Neural progenitor cell (in vitro differentiated cells): Measurements from ENCODE around the gene NCOR2. TPM values are rescaled to one million over a fixed set of nuclear protein-coding genes. Genes with fewer than 3 reads are reported as not detected.

ENCODE experiments used
- DNase-seq: peaks from one replicate; pipeline ENCODE4 v3.0.0-alpha.2; 2016; ENCODE audit warnings: low spot score
- H2AFZ ChIP-seq: fragments of 200-600 bp; sonication (generic); replicated peaks from 2 replicates; pipeline ENCODE4 v1.6.1; 2016; ENCODE audit warnings: antibody characterized with exemption
- H3F3A ChIP-seq: fragments of 200-600 bp; sonication (generic); 2 replicates; pipeline ENCODE4 v1.6.1; 2016; ENCODE audit warnings: antibody characterized with exemption, low read depth
- H3K27ac ChIP-seq: fragments of 200-600 bp; sonication (generic); 2 replicates; pipeline ENCODE4 v1.5.1; 2016; ENCODE audit warnings: mild to moderate bottlenecking
- H3K27me3 ChIP-seq: fragments of 200-600 bp; sonication (generic); 2 replicates; pipeline ENCODE4 v1.6.1; 2016; ENCODE audit warnings: mild to moderate bottlenecking, moderate library complexity
- H3K36me3 ChIP-seq: fragments of 200-600 bp; sonication (generic); 2 replicates; pipeline ENCODE4 v1.5.1; 2016
- H3K4me1 ChIP-seq: fragments of 200-600 bp; sonication (generic); 2 replicates; pipeline ENCODE4 v1.6.1; 2016; ENCODE audit warnings: mixed run types
- H3K4me2 ChIP-seq: fragments of 200-600 bp; sonication (generic); 2 replicates; pipeline ENCODE4 v1.6.1; 2016
- H3K4me3 ChIP-seq: fragments of 200-600 bp; sonication (generic); 2 replicates; pipeline ENCODE4 v1.5.1; 2016
- H3K79me2 ChIP-seq: fragments of 200-600 bp; sonication (generic); 2 replicates; pipeline ENCODE4 v1.6.1; 2016; ENCODE audit warnings: low read depth
- H3K9ac ChIP-seq: fragments of 200-600 bp; sonication (generic); 2 replicates; pipeline ENCODE4 v1.6.1; 2016
- H3K9me3 ChIP-seq: fragments of 200-600 bp; sonication (generic); 2 replicates; pipeline ENCODE4 v1.5.1; 2016; ENCODE audit warnings: low read depth
- H4K20me1 ChIP-seq: fragments of 200-600 bp; sonication (generic); 2 replicates; pipeline ENCODE4 v1.6.1; 2016; ENCODE audit warnings: low read depth
- H3K27ac Mint-ChIP-seq: 3 replicates; pipeline ENCODE4 v1.8.0; 2021; ENCODE audit warnings: mixed read lengths
- H3K27me3 Mint-ChIP-seq: 2 replicates; pipeline ENCODE4 v1.8.0; 2022; ENCODE audit warnings: low read depth, mild to moderate bottlenecking, inconsistent platforms, moderate library complexity, mixed read lengths; ENCODE audit not compliant: insufficient read depth
- H3K36me3 Mint-ChIP-seq: 3 replicates; pipeline ENCODE4 v1.8.0; 2021; ENCODE audit warnings: mixed read lengths
- H3K4me1 Mint-ChIP-seq: 3 replicates; pipeline ENCODE4 v1.8.0; 2021; ENCODE audit warnings: mixed read lengths
- H3K4me3 Mint-ChIP-seq: 3 replicates; pipeline ENCODE4 v1.8.0; 2021; ENCODE audit warnings: mild to moderate bottlenecking, moderate library complexity, mixed read lengths
- H3K9me3 Mint-ChIP-seq: 3 replicates; pipeline ENCODE4 v1.8.0; 2020; ENCODE audit warnings: mixed read lengths
- EZH2 ChIP-seq: fragments of 200-600 bp; sonication (generic); IDR thresholded peaks from 2 replicates; pipeline ENCODE4 v1.6.1; 2017; ENCODE audit warnings: antibody characterized with exemption, mild to moderate bottlenecking, moderate library complexity
- EZH2phosphoT487 ChIP-seq: fragments of 200-600 bp; sonication (generic); IDR thresholded peaks from 2 replicates; pipeline ENCODE4 v1.6.1; 2017; ENCODE audit warnings: antibody characterized with exemption
- total RNA-seq: library from RNA; depleted of rRNA; stranded (reverse); fragments of >200 nt; gene quantifications from 2 replicates; pipeline ENCODE4 v1.2.3, GENCODE V29; 2015; ENCODE audit warnings: low replicate concordance
- TF ChIP-seq, protein P1 (sequence below): fragments of 200-600 bp; sonication (generic); IDR thresholded peaks from 2 replicates; pipeline ENCODE4 v1.5.1; 2017; ENCODE audit warnings: antibody characterized with exemption, mild to moderate bottlenecking

The NCOR2 gene
- total RNA-seq, 1 donor from 2014 or later: 14.3 TPM

DNA sequence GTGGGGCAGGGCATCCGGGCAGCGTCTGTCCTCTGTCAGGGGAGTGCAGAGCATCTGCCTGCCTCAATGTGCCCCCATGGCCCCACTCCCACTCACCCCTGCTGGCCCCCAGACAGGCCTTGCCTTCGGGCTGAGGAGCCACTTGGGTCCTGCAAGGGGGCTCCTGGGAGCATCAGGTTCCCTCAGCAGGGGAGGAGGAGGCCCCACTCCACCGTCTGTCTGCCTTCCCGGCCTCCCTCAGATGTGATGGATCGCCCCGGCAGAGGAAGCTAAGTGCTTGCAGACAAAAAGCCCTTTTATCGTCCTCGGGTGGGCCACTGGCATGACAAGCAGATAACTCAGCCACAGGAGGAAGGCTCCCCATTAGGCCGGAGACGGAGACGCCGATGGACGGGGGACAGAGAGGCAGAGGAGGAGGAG lies 35.1 kb downstream of the NCOR2 start:
- Histone ChIP-seq H3K27me3 (no peaks in the 10 kb centered on the region), H3K4me1 (peaks cover 20% of the 10 kb centered on the region)
- peaks cover 59% of the 10 kb centered on the region for H3K4me1 Mint-ChIP-seq

DNA sequence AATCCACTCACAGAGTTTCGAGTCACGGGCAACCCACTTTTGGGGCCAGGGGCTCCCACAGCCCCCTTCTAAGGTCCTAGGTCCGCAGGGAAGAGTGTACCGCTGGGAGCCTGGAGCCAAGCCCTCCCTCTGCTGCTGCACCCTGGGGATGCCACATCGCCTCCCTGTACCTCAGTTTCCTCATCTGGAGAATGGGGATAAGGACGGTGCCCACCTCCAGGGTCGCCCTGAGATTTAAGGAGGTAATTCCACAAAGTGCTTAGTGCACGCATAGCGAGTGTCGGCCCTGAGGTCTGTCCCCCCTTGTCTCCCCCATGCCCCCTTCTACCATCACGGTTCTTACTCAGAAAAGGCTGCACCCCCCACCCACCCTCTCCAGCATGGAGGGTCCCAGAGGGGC lies 35.5 kb downstream of the NCOR2 start:
- H3K27ac ChIP-seq: no peak overlapping the region
- DNase-seq: no peak
- Mint-ChIP-seq H3K36me3 (peaks cover 7% of the 10 kb centered on the region), H3K9me3 (peaks cover 5% of the 10 kb centered on the region), H3K27me3 (peaks cover 2% of the 10 kb centered on the region), H3K4me1 (peaks cover 54% of the 10 kb centered on the region), H3K4me3 (no peak overlapping the region), H3K27ac (no peak overlapping the region)
- H3F3A ChIP-seq: peaks cover 5% of the 10 kb centered on the region
- H4K20me1 ChIP-seq: peaks cover 55% of the 10 kb centered on the region
- H3K27me3 ChIP-seq: no peaks in the 10 kb centered on the region
- H3K79me2 ChIP-seq: peaks cover 88% of the 10 kb centered on the region
- no peak overlapping the region for H3K4me3 ChIP-seq
- TF ChIP-seq, protein P1, sequence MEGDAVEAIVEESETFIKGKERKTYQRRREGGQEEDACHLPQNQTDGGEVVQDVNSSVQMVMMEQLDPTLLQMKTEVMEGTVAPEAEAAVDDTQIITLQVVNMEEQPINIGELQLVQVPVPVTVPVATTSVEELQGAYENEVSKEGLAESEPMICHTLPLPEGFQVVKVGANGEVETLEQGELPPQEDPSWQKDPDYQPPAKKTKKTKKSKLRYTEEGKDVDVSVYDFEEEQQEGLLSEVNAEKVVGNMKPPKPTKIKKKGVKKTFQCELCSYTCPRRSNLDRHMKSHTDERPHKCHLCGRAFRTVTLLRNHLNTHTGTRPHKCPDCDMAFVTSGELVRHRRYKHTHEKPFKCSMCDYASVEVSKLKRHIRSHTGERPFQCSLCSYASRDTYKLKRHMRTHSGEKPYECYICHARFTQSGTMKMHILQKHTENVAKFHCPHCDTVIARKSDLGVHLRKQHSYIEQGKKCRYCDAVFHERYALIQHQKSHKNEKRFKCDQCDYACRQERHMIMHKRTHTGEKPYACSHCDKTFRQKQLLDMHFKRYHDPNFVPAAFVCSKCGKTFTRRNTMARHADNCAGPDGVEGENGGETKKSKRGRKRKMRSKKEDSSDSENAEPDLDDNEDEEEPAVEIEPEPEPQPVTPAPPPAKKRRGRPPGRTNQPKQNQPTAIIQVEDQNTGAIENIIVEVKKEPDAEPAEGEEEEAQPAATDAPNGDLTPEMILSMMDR: no peak
- no peak for TF ChIP-seq EZH2
- TF ChIP-seq EZH2phosphoT487: no peak
- no peaks in the 10 kb centered on the region for H3K36me3 ChIP-seq
- H2AFZ ChIP-seq: no peak overlapping the region
- no peaks in the 10 kb centered on the region for H3K9me3 ChIP-seq
- peak overlapping the region; percentile 23 for H3K4me2 ChIP-seq
- no peak overlapping the region for H3K9ac ChIP-seq
- H3K4me1 ChIP-seq: peaks cover 20% of the 10 kb centered on the region

More for the DNA sequence above, 35.1 kb downstream of the NCOR2 start:
- TF ChIP-seq, protein P1: no peak
- TF ChIP-seq EZH2phosphoT487: no peak
- TF ChIP-seq EZH2: no peak
- Histone ChIP-seq H3F3A (peaks cover 5% of the 10 kb centered on the region), H4K20me1 (peaks cover 54% of the 10 kb centered on the region), H3K9me3 (no peaks in the 10 kb centered on the region), H3K9ac (no peak overlapping the region), H3K4me3 (no peak overlapping the region), H3K4me2 (peak overlapping the region; percentile 23), H2AFZ (no peak overlapping the region), H3K27ac (peak overlapping the region; percentile 53), H3K79me2 (peaks cover 88% of the 10 kb centered on the region), H3K36me3 (no peaks in the 10 kb centered on the region)
- peak; percentile 56 for DNase-seq
- Mint-ChIP-seq H3K27ac (peak overlapping the region; percentile 90), H3K4me3 (no peak overlapping the region), H3K9me3 (peaks cover 5% of the 10 kb centered on the region), H3K27me3 (peaks cover 2% of the 10 kb centered on the region), H3K36me3 (peaks cover 7% of the 10 kb centered on the region)

DNA sequence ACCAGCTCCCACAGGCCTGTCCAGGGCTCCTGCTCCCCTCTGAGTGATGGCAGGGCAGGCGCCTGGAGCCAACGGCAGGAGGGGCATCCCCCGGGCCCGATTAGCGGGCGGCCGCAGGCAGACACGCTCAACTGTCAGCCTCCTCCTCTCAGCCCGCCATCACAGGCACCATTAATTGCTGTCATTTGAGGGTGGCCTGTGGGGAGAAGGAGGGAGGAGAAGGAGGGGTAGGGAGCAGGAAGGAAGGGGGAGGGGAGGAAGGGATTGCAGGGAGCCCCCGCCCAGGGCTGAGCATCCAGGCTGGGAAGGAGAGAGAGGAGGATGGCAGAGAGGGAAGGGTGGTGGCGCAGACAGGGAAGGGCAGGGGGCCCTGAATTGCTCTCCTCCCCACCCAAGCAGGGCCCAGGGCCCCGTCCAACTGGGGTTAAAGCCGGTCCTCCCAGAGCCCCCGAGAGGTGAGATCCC lies 36.1 kb downstream of the NCOR2 start:
- TF ChIP-seq EZH2 (no peak), EZH2phosphoT487 (no peak)
- TF ChIP-seq, protein P1: no peak
- Mint-ChIP-seq H3K4me3 (no peak overlapping the region), H3K27me3 (peaks cover 2% of the 10 kb centered on the region), H3K4me1 (peaks cover 48% of the 10 kb centered on the region), H3K27ac (no peak overlapping the region), H3K36me3 (peaks cover 7% of the 10 kb centered on the region), H3K9me3 (peaks cover 5% of the 10 kb centered on the region)
- DNase-seq: peak; percentile 54
- peaks cover 55% of the 10 kb centered on the region for H4K20me1 ChIP-seq
- H3K4me1 ChIP-seq: peaks cover 20% of the 10 kb centered on the region
- no peak overlapping the region for H2AFZ ChIP-seq
- H3K27ac ChIP-seq: peak overlapping the region; percentile 2
- H3K4me2 ChIP-seq: peak overlapping the region; percentile 0
- H3K79me2 ChIP-seq: peaks cover 88% of the 10 kb centered on the region
- no peaks in the 10 kb centered on the region for H3K9me3 ChIP-seq
- peaks cover 5% of the 10 kb centered on the region for H3F3A ChIP-seq
- no peak overlapping the region for H3K4me3 ChIP-seq
- H3K27me3 ChIP-seq: no peaks in the 10 kb centered on the region
- H3K9ac ChIP-seq: no peak overlapping the region
- no peaks in the 10 kb centered on the region for H3K36me3 ChIP-seq
